ENCODE measurements around the gene TXNDC17.

TXNDC17 gene

DNA sequence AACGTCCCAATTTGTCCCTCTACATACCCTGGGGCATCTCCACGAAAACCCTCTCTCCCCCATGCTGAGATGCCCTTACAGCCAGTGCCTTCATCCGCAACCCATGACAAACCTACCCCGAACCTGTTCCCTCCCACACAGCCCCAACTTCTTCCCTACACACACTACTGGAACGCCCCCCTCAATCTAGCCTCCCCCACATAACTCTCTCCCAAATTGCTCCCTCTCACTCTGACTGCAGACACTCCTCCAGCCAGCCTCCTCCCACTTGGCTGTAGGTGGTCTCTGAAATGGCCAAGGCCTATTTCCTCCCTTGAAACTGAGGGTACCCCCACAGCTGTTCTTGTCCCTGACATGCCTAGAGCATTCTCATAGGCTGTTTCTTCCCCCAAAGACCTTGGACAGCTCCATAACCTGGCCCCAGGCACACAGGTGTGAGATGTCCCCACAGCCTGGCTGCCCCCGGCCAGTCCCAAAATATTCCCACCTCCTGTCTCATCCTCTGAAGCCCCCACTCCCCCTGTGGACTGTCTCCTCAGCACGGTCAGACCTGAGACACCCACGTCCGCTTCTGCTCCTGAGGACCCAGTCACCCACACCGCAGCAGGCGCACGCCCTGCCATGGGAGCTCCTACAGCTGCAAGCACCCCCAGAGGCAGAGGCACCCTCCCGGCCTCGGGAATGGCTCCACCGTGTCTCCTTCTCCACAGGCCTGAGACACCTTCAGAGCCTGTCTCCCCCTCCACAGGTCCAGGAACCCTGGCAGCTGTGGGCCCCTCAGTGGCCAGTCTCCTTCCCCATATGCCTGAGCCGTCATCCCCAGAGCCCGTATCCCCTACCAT is 4.0 kb upstream of the TXNDC17 start:
- TF ChIP-seq, protein P1, sequence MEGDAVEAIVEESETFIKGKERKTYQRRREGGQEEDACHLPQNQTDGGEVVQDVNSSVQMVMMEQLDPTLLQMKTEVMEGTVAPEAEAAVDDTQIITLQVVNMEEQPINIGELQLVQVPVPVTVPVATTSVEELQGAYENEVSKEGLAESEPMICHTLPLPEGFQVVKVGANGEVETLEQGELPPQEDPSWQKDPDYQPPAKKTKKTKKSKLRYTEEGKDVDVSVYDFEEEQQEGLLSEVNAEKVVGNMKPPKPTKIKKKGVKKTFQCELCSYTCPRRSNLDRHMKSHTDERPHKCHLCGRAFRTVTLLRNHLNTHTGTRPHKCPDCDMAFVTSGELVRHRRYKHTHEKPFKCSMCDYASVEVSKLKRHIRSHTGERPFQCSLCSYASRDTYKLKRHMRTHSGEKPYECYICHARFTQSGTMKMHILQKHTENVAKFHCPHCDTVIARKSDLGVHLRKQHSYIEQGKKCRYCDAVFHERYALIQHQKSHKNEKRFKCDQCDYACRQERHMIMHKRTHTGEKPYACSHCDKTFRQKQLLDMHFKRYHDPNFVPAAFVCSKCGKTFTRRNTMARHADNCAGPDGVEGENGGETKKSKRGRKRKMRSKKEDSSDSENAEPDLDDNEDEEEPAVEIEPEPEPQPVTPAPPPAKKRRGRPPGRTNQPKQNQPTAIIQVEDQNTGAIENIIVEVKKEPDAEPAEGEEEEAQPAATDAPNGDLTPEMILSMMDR (conservative IDR thresholded peaks at IDR 0.05; ENCODE audit: low read depth, low read length): no peak
- Histone ChIP-seq H3K36me3 (ENCODE audit: insufficient read depth) (no peaks in the 10 kb centered on the region), H3K27ac (no peak overlapping the region), H4K20me1 (ENCODE audit: insufficient read depth) (no peaks in the 10 kb centered on the region), H3K4me3 (IDR thresholded peaks at IDR 0.05; ENCODE audit: insufficient read depth, low read depth, low read length) (no peak overlapping the region), H3K9ac (no peak overlapping the region), H3K4me1 (ENCODE audit: low read depth, poor library complexity, severe bottlenecking) (no peaks in the 10 kb centered on the region), H3K27me3 (ENCODE audit: insufficient read depth, low read depth) (no peaks in the 10 kb centered on the region), H3K4me2 (no peak overlapping the region), H2AFZ (ENCODE audit: low read depth) (no peak overlapping the region), H3K79me2 (ENCODE audit: insufficient read depth, low read depth) (no peaks in the 10 kb centered on the region)

DNA sequence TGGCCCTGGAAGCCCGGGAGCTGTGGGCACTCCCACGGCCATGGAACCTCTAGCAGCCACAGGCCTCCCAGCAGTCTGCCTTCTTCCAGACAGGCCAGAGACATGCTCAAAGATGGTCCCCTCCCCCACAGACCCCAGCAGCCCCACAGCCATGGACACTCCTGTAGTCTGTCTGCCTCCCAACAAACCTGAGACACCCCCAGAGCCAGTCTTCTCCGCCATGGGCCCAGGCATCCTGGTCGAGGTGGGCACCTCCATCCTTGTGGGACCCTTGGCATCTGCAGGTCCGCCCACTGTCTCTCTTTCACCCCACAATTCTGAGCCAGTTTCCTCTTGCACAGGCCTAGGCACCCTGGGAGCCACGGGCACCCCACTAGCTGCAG is 3.4 kb upstream of the TXNDC17 start:
- no peaks in the 10 kb centered on the region for H3K36me3 ChIP-seq (ENCODE audit: insufficient read depth)
- no peak overlapping the region for H3K4me3 ChIP-seq (IDR thresholded peaks at IDR 0.05; ENCODE audit: insufficient read depth, low read depth, low read length)
- no peak overlapping the region for H3K27ac ChIP-seq
- H3K27me3 ChIP-seq (ENCODE audit: insufficient read depth, low read depth): no peaks in the 10 kb centered on the region
- H4K20me1 ChIP-seq (ENCODE audit: insufficient read depth): no peaks in the 10 kb centered on the region
- TF ChIP-seq, protein P1 (conservative IDR thresholded peaks at IDR 0.05; ENCODE audit: low read depth, low read length): no peak
- no peak overlapping the region for H3K4me2 ChIP-seq
- H3K9ac ChIP-seq: no peak overlapping the region
- no peak overlapping the region for H2AFZ ChIP-seq (ENCODE audit: low read depth)
- H3K79me2 ChIP-seq (ENCODE audit: insufficient read depth, low read depth): no peaks in the 10 kb centered on the region
- no peaks in the 10 kb centered on the region for H3K4me1 ChIP-seq (ENCODE audit: low read depth, poor library complexity, severe bottlenecking)

DNA sequence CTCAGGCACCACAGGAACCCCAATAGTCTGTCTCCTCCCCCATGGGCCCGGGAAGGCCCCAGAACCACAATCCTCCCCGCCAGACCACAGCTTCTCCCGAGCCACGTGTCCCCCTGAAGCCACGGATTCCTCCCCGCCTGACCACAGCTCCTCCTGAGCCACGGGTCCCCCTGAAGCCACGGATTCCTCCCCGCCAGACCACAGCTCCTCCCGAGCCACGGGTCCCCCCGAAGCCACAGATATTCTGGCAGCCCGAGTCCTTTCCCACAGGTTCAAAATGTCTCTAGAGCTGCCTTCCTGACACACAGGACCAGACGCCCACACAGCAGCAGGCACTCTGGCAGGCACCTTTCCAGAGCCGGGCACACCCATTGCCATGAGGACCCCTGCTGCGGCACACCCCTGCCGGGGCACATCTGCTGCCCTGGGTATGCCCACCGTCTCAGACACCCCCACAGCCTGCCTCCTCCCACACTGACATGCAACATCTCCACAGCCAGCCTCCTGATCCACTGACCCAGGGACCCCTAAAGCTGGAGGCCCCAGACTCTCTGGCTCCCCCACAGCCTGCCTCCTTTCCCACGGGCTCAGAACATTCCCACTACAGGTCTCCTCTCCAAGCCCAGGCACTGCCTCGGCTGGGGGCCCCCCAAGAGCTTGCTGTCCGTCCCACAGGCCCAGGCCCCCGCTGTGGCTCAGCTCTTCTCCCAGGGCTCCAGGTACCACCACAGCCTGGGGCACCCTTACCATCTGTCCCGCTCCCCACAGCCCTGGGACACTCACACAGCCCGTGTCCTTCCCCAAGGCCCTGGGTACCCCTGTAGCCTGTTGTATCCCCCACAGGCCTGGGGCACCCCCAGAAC is 2.6 kb upstream of the TXNDC17 start:
- Histone ChIP-seq H3K79me2 (ENCODE audit: insufficient read depth, low read depth) (no peaks in the 10 kb centered on the region), H3K27me3 (ENCODE audit: insufficient read depth, low read depth) (no peaks in the 10 kb centered on the region), H3K27ac (no peak overlapping the region), H3K4me2 (no peak overlapping the region), H4K20me1 (ENCODE audit: insufficient read depth) (no peaks in the 10 kb centered on the region), H3K4me3 (IDR thresholded peaks at IDR 0.05; ENCODE audit: insufficient read depth, low read depth, low read length) (no peak overlapping the region), H2AFZ (ENCODE audit: low read depth) (no peak overlapping the region), H3K9ac (no peak overlapping the region), H3K36me3 (ENCODE audit: insufficient read depth) (no peaks in the 10 kb centered on the region), H3K4me1 (ENCODE audit: low read depth, poor library complexity, severe bottlenecking) (no peaks in the 10 kb centered on the region)
- TF ChIP-seq, protein P1 (conservative IDR thresholded peaks at IDR 0.05; ENCODE audit: low read depth, low read length): no peak

DNA sequence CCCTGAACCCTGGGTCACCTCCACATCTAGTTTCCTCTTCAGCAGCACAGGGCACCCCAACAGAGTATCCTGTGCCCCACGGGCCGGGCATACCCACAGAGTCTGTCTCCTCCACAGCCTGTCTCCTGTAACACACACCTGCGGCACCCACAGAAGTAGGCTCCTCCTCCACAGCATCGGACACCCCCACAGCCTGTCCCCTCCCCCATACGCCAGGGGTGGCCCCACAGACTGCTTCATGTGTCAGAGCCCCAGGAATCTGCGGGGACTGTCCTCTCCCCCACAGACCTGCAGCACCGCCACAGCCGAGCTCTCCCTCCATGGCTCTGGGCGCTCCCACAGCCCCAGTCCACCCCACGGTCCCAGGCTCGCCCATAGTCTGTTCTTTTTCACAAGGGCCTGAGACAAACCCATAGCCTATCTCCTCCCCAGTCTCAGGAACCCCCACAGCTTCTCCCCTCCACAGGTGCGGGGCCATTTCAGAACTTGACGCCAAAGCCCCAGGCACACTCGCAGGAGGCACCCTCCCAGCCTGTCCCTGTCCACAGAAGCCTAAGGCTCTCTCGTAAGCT is 1.8 kb upstream of the TXNDC17 start:
- H3K4me3 ChIP-seq (IDR thresholded peaks at IDR 0.05; ENCODE audit: insufficient read depth, low read depth, low read length): no peak overlapping the region
- no peaks in the 10 kb centered on the region for H3K36me3 ChIP-seq (ENCODE audit: insufficient read depth)
- TF ChIP-seq, protein P1 (conservative IDR thresholded peaks at IDR 0.05; ENCODE audit: low read depth, low read length): no peak
- H2AFZ ChIP-seq (ENCODE audit: low read depth): no peak overlapping the region
- no peak overlapping the region; the same call in 1 of the 2 replicates for H3K4me2 ChIP-seq
- no peaks in the 10 kb centered on the region for H3K4me1 ChIP-seq (ENCODE audit: low read depth, poor library complexity, severe bottlenecking)
- H3K27ac ChIP-seq: no peak overlapping the region
- H4K20me1 ChIP-seq (ENCODE audit: insufficient read depth): no peaks in the 10 kb centered on the region
- H3K27me3 ChIP-seq (ENCODE audit: insufficient read depth, low read depth): no peaks in the 10 kb centered on the region
- no peaks in the 10 kb centered on the region for H3K79me2 ChIP-seq (ENCODE audit: insufficient read depth, low read depth)
- H3K9ac ChIP-seq: no peak overlapping the region; the same call in 1 of the 2 replicates

Data from KMS-11 (cell line).